Measurements from ENCODE around the gene DYSF.

DNA sequence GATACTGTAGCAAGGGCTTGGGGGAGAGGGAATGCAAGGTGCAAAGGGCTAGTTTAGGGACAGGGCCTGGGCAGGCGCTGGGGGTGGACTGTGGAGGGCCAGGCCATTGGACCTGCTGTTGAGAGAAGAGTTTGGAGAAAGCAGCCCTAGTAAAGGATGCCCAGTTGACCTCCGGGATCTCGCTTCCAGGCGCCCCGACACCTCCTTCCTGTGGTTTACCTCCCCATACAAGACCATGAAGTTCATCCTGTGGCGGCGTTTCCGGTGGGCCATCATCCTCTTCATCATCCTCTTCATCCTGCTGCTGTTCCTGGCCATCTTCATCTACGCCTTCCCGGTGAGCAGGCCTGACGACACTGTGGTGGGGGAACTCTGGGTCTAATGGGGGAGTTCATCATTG is 229.0 kb downstream of the DYSF start:
- TF ChIP-seq POLR2A (IDR thresholded peaks at IDR 0.05; ENCODE audit: low read depth, low read length) (no peak), TAF1 (IDR thresholded peaks at IDR 0.05; ENCODE audit: borderline replicate concordance, low read depth, low read length) (no peak), POLR2AphosphoS5 (IDR thresholded peaks at IDR 0.05; ENCODE audit: low read depth, low read length) (no peak)
